Nephron progenitor cell (in vitro differentiated cells): ENCODE results near the gene FARSA.

Source experiments
- DNase-seq: peaks from one replicate; pipeline ENCODE4 v3.0.0; 2021
- H3K27ac Mint-ChIP-seq: 2 replicates; pipeline ENCODE4 v1.8.0; 2021; ENCODE audit warnings: mild to moderate bottlenecking, moderate library complexity, mixed read lengths
- H3K27me3 Mint-ChIP-seq: 2 replicates; pipeline ENCODE4 v1.8.0; 2021; ENCODE audit warnings: mild to moderate bottlenecking, low read depth, mixed read lengths; ENCODE audit not compliant: poor library complexity
- H3K36me3 Mint-ChIP-seq: 2 replicates; pipeline ENCODE4 v1.8.0; 2021; ENCODE audit warnings: low read depth, mixed read lengths
- H3K4me1 Mint-ChIP-seq: 2 replicates; pipeline ENCODE4 v1.8.0; 2021; ENCODE audit warnings: mixed read lengths
- H3K4me3 Mint-ChIP-seq: 2 replicates; pipeline ENCODE4 v1.8.0; 2021; ENCODE audit warnings: mild to moderate bottlenecking, moderate library complexity, mixed read lengths
- H3K9me3 Mint-ChIP-seq: 2 replicates; pipeline ENCODE4 v1.8.0; 2021; ENCODE audit warnings: mild to moderate bottlenecking, moderate library complexity, mixed read lengths
- TF ChIP-seq, protein P1 (sequence below): fragments of 200-600 bp; sonication (generic); IDR thresholded peaks from 2 replicates; pipeline ENCODE4 v1.5.0; 2021; ENCODE audit warnings: antibody characterized with exemption

The FARSA gene

DNA sequence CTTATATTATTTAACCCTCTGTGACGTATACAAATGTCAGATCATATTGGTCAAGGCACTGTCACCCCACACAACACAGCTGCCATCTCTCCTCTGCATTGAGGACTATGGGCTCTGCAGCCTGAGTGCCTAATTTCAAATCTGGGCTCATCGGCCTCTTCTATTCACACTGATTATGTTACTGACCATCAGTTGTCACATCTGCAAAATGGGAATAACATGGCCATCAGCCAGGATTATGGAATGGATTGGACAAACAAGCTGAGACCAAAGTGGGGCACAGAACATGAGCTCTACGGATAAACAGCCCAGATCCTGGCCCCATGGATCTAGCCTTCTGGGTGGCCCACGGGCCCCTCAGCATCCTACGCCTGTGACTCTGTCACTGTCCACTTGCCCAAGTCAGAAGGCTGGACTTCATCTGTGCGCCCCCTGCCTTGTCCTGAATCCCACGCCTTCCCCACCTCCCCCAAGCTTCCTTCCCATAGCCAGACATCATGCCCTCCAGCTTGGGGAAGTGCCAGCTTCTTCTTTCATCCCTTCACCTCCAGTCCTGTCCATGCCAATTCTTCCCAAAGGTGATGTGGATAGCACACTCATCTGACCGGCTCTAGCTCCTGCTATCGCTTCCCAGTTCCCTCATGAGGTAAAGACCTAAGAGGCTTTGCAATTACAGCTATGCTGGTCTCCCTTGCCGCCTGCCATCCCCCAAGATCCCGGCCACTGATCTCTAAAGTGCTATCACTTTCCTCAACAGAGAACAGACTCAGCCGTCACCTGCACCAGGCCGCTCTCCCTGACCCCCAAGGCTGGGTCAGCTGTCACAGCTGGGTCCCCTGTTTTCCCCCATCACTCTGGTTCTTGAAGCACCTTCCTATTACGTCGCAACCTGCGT lies 872 bp downstream of the FARSA start:
- peak overlapping the region; percentile 99 for H3K4me3 Mint-ChIP-seq
- no peaks in the 10 kb centered on the region for H3K27me3 Mint-ChIP-seq
- peak overlapping the region; percentile 91 for H3K27ac Mint-ChIP-seq
- no peak for DNase-seq
- TF ChIP-seq, protein P1, sequence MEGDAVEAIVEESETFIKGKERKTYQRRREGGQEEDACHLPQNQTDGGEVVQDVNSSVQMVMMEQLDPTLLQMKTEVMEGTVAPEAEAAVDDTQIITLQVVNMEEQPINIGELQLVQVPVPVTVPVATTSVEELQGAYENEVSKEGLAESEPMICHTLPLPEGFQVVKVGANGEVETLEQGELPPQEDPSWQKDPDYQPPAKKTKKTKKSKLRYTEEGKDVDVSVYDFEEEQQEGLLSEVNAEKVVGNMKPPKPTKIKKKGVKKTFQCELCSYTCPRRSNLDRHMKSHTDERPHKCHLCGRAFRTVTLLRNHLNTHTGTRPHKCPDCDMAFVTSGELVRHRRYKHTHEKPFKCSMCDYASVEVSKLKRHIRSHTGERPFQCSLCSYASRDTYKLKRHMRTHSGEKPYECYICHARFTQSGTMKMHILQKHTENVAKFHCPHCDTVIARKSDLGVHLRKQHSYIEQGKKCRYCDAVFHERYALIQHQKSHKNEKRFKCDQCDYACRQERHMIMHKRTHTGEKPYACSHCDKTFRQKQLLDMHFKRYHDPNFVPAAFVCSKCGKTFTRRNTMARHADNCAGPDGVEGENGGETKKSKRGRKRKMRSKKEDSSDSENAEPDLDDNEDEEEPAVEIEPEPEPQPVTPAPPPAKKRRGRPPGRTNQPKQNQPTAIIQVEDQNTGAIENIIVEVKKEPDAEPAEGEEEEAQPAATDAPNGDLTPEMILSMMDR, result no peak
- peaks cover 24% of the 10 kb centered on the region for H3K36me3 Mint-ChIP-seq
- H3K9me3 Mint-ChIP-seq, result no peaks in the 10 kb centered on the region
- H3K4me1 Mint-ChIP-seq, result peaks cover 36% of the 10 kb centered on the region

DNA sequence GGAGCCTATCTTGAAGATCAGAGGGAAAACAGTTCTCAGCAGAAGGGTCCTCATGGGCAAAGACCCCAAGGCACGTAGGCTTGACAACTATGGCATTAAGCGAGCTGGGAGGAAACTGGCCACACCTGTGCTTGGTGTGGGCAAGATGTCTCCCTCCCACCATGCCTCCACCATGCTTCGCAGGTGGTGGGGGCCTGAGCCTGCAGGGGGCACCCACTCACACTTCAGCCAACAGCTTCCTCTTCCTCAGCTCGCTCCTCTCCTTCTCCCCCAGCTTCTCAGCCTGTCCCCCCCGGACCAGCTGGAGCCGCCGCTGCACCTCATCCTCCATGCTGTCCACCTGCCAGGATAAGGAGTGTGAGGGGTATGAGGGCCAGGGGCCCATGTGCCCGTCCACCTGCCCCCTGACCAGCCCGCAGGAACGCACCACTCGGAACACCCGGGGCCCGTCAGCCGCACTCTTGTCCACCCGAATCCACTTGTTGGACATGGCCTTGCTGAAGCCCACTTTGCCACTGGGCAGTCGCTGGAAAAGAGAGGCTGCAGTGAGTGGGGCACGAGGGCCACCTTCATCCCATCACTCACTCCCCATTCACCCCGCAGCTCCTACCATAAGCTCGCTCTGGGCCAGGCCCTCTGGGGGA lies 3.4 kb downstream of the FARSA start:
- H3K4me1 Mint-ChIP-seq, result peaks cover 22% of the 10 kb centered on the region
- H3K36me3 Mint-ChIP-seq, result peaks cover 36% of the 10 kb centered on the region
- no peak overlapping the region for H3K27ac Mint-ChIP-seq
- no peaks in the 10 kb centered on the region for H3K9me3 Mint-ChIP-seq
- H3K4me3 Mint-ChIP-seq, result no peak overlapping the region
- H3K27me3 Mint-ChIP-seq, result no peaks in the 10 kb centered on the region
- TF ChIP-seq, protein P1, result no peak
- DNase-seq, result no peak

DNA sequence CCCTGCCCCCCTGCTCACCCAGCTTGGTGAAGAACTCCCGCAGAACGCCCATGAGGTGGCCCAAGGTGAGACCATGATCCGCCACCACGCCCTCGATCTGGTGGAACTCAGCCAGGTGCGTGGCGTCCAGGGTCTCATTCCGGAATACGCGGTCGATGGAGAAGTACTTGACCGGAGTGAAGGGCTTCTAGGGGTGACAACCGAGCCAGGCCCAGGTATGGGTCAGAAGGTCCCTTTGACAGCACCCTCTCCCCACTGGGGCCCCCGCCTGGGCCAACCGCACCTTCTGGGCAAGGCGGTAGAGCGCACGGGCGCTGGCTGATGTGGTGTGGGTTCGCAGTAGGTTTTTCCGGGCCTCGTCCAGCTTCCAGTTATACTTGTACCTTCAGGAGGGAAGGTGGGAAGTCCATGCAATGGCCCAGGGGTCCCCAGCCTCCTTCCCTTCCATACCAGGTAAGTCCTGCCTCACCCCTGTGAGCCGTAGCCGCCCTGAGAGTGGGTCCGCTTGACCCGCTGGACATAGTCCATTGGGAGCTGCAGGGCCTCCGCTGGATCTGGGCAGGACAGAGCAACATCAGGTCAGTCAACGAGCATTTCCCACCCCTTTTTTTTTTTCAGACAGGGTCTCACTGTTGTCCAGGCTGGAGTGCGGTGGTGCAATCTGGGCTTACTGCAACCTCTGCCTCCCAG lies 8.7 kb downstream of the FARSA start:
- Mint-ChIP-seq H3K36me3 (peaks cover 71% of the 10 kb centered on the region), H3K27ac (no peak overlapping the region)

DNA sequence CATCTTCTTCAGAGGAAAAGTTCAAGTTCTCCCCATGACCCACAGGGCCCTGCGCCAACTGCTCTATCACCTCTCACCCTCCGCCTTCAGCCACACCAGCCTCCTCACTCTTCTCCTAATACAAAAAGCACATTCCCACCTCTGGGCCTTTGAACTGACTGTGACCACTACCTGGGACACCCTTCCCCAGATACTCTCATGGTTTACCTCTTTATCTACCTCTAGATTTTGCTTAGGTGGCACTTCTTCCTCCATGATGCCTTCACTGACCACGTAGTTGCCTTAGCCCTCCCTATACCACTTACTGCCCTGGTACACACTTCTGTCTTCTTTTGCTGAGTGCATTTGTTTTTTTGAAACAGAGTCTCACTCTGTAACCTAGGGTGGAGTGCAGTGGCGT lies 10.6 kb downstream of the FARSA start:
- no peak for DNase-seq
- H3K4me3 Mint-ChIP-seq, result no peak overlapping the region
- H3K9me3 Mint-ChIP-seq, result peaks cover 8% of the 10 kb centered on the region
- H3K36me3 Mint-ChIP-seq, result peaks cover 54% of the 10 kb centered on the region
- H3K4me1 Mint-ChIP-seq, result no peaks in the 10 kb centered on the region
- TF ChIP-seq, protein P1, result no peak
- peaks cover 9% of the 10 kb centered on the region for H3K27me3 Mint-ChIP-seq
- no peak overlapping the region for H3K27ac Mint-ChIP-seq

More for the DNA sequence above, 8.7 kb downstream of the FARSA start:
- Mint-ChIP-seq H3K4me1 (no peaks in the 10 kb centered on the region), H3K9me3 (no peaks in the 10 kb centered on the region), H3K27me3 (peaks cover 3% of the 10 kb centered on the region), H3K4me3 (no peak overlapping the region)
- DNase-seq, result no peak
- TF ChIP-seq, protein P1, result no peak

DNA sequence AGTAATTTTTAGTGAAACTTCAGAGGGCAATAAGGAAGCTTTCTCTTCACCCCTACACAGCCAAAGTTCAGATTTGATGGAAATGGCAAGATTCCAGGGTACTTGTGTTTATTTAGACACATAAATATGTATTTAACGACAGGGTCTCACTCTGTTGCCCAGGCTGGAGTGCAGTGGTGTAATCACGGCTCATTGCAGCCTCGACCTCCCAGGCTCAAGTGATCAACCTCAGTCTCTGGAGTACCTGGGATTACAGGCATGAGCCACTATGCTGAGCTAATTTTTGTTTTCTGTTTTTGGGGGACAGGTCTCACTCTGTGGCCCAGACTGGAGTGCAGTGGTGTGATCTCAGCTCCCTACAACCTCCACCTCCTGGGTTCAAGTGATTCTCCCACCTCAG lies 12.5 kb downstream of the FARSA start:
- no peak for DNase-seq
- Mint-ChIP-seq H3K4me1 (no peaks in the 10 kb centered on the region), H3K36me3 (peaks cover 43% of the 10 kb centered on the region), H3K27ac (peak overlapping the region; percentile 48), H3K9me3 (peaks cover 8% of the 10 kb centered on the region), H3K4me3 (no peak overlapping the region), H3K27me3 (peaks cover 9% of the 10 kb centered on the region)
- TF ChIP-seq, protein P1, result no peak
